Prostate gland (tissue), 2 donors: ENCODE data around the gene GM2A. TPM values are rescaled to one million over a fixed set of nuclear protein-coding genes. Genes with fewer than 3 reads are reported as not detected.

Experiments
- DNase-seq: peaks from one replicate; pipeline ENCODE4 v3.0.0-alpha.2; 2019; ENCODE audit warnings: low spot score
- H3K27ac ChIP-seq, 2 donors: fragments of 200-600 bp; sonication (generic); 2 replicates each; pipeline ENCODE4 v1.5.1; 2017 to 2019
- H3K27me3 ChIP-seq: fragments of 200-600 bp; sonication (generic); replicated peaks from 2 replicates; pipeline ENCODE4 v1.5.1; 2019; ENCODE audit not compliant: insufficient read depth
- H3K36me3 ChIP-seq, 2 donors: fragments of 200-600 bp; sonication (generic); 1 replicate in 1 of 2; 2 replicates in 1 of 2; pipeline versions ENCODE4 v1.5.1 to v1.8.1; 2017 to 2019
- H3K4me1 ChIP-seq: fragments of 200-600 bp; sonication (generic); replicated peaks from 2 replicates; pipeline ENCODE4 v1.5.1; 2019
- H3K4me3 ChIP-seq, 2 donors: fragments of 200-600 bp; sonication (generic); 2 replicates each; pipeline ENCODE4 v1.5.1; 2017 to 2019
- H3K9me3 ChIP-seq: fragments of 200-600 bp; sonication (generic); 2 replicates; pipeline ENCODE4 v1.5.1; 2017
- POLR2A ChIP-seq: fragments of 450-650 bp; IDR thresholded peaks from one replicate; pipeline ENCODE4 v1.6.1; 2016; ENCODE audit warnings: antibody characterized with exemption, mild to moderate bottlenecking
- POLR2AphosphoS5 ChIP-seq: sonication (generic); formaldehyde crosslinking; IDR thresholded peaks from one replicate; pipeline ENCODE4 v1.6.1; 2017; ENCODE audit warnings: antibody characterized with exemption
- WGBS: methylation state at CpG from one replicate; pipeline ENCODE4 v1.1.5; 2018; 5-methylcytosine and 5-hydroxymethylcytosine counted together
- intact Hi-C: fragments of 100-400 bp; cut with DNase I; formaldehyde crosslinking; loops from one replicate; pipeline ENCODE4 v1.14.2; 2022
- total RNA-seq, 2 donors: library from RNA; depleted of rRNA; stranded (reverse); fragments of >200 nt; gene quantifications; one replicate each; pipeline ENCODE4 v1.1.0, GENCODE V29; 2016
- TF ChIP-seq, protein P1 (sequence below), 4 experiments: fragments of 200-600 bp in 2 of 4; fragments of 450-650 bp in 2 of 4; sonication (generic) in 2 of 4; IDR thresholded peaks; 1 replicate in 3 of 4; 2 replicates in 1 of 4; pipeline ENCODE4 v1.5.1; 2016 to 2019; ENCODE audit warnings: antibody characterized with exemption in 4 of 4, mild to moderate bottlenecking in 2 of 4, moderate library complexity in 2 of 4

The GM2A gene
- total RNA-seq, 2 donors from 2014 or later: 48.9 to 60.0 TPM

DNA sequence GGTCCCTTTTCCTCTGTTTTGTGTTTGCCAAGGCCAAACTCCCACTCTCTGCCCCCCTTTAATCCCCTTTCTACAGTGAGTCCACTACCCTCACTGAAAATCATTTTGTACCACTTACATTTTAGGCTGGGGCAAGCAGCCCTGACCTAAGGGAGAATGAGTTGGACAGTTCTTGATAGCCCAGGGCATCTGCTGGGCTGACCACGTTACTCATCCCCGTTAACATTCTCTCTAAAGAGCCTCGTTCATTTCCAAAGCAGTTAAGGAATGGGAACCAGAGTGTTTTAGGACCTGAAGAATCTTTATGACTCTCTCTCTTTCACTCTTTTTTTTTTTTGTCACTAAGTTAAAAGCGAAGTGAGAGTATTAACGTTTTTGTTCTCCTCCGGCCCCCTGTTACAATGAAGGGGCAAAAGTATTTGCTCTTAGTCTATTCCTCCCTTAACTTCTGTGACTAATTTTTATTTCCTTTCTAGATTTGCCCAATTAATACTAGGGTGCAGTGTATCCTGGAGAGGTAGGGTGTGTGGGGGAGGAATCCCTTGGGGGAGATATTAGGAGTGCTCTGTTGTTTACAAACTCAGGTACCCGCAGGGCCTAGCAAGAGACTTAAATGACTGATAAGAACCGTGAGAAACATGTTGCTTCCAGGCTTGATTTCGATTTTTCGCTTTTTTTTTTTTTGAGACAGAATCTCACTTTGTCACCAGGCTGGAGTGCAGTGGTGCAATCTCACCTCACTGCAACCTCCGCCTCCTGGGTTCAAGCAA is 14.7 kb downstream of the GM2A start:
- H3K27me3 ChIP-seq: no peaks in the 10 kb centered on the region
- no peaks in the 10 kb centered on the region for H3K4me1 ChIP-seq
- 85% methylated on average over 11 of the region's 11 CpGs for WGBS
- intact Hi-C loops: no loop called here
- H3K9me3 ChIP-seq: no peaks in the 10 kb centered on the region
- DNase-seq: no peak
- no peak for TF ChIP-seq POLR2AphosphoS5
- TF ChIP-seq, protein P1, sequence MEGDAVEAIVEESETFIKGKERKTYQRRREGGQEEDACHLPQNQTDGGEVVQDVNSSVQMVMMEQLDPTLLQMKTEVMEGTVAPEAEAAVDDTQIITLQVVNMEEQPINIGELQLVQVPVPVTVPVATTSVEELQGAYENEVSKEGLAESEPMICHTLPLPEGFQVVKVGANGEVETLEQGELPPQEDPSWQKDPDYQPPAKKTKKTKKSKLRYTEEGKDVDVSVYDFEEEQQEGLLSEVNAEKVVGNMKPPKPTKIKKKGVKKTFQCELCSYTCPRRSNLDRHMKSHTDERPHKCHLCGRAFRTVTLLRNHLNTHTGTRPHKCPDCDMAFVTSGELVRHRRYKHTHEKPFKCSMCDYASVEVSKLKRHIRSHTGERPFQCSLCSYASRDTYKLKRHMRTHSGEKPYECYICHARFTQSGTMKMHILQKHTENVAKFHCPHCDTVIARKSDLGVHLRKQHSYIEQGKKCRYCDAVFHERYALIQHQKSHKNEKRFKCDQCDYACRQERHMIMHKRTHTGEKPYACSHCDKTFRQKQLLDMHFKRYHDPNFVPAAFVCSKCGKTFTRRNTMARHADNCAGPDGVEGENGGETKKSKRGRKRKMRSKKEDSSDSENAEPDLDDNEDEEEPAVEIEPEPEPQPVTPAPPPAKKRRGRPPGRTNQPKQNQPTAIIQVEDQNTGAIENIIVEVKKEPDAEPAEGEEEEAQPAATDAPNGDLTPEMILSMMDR (IDR thresholded peaks at IDR 0.05): no peak
- no peak overlapping the region for H3K27ac ChIP-seq
- H3K4me3 ChIP-seq: no peak overlapping the region
- H3K36me3 ChIP-seq: peaks cover 0 to 8% of the 10 kb centered on the region in 2 donors

DNA sequence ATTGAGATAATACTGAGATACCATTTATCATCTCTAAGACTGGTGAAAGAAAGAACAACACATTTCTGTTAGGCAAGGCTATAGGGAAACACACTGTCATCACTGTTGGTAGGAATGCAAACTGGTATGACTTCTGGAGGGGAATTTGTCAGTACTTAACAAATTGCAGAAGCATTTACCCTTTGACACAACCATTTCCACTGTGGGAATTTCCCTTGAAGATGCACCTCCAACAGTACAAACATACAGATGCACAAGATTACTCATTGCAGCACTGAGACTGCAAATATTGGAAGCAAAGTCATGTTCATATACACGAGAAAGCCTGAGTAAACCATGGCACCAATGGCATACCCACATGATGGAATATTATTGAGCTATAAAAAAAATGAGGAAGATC is 17.6 kb downstream of the GM2A start:
- TF ChIP-seq, protein P1 (IDR thresholded peaks at IDR 0.05): no peak
- TF ChIP-seq POLR2AphosphoS5 (no peak), POLR2A (no peak)
- Histone ChIP-seq H3K4me3 (no peak overlapping the region), H3K9me3 (no peaks in the 10 kb centered on the region), H3K27me3 (no peaks in the 10 kb centered on the region), H3K4me1 (no peaks in the 10 kb centered on the region), H3K36me3 (peaks cover 0 to 8% of the 10 kb centered on the region in 2 donors), H3K27ac (no peak overlapping the region)
- no peak for DNase-seq
- WGBS: 63% methylated on average over 1 of the region's 1 CpG
- intact Hi-C loops: no loop called here

DNA sequence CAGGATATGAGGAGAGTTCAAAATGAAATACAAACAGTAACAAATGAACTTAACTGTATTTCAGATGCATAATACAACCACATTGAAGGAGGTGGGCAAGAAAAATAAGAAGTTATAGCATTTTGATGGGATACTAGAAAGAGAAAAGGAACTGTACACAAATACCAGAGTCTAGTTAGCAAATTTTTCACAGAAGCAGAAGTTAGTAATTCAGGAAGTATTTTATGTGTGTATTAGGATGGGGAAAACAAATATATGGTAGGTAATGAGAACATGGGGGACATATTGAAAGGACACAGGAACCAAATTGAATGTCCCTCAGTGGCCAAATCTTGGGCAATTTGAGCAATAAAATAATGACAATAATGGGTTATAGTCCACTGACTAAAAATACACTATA is 18.4 kb downstream of the GM2A start:
- no peaks in the 10 kb centered on the region for H3K4me1 ChIP-seq
- peaks cover 0 to 8% of the 10 kb centered on the region in 2 donors for H3K36me3 ChIP-seq
- H3K9me3 ChIP-seq: no peaks in the 10 kb centered on the region
- H3K27me3 ChIP-seq: no peaks in the 10 kb centered on the region
- H3K27ac ChIP-seq: no peak overlapping the region
- DNase-seq: no peak
- no peak overlapping the region for H3K4me3 ChIP-seq
- intact Hi-C loops: no loop called here
- TF ChIP-seq, protein P1 (IDR thresholded peaks at IDR 0.05): no peak
- TF ChIP-seq POLR2A (no peak), POLR2AphosphoS5 (no peak)

DNA sequence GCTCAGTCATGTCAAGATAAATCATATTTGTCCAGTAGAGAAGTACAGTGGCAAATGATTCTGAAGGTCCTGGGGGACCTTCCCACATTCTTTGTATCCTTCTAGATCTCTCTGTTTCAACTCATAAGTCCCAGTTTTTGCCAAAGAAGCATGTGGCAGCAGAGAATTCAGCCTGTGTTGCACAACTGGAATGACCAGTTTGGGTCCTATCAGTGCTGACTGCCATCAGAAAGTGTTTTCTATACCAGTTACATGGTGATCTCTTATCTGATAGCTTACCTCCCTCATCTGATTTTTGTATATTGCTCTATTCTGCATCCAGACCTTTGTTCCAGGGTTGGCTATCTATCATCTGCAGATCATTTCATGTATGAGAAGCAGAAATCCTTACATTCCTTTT is 21.7 kb downstream of the GM2A start:
- no peaks in the 10 kb centered on the region for H3K27me3 ChIP-seq
- peak; percentile 59 for DNase-seq
- H3K4me3 ChIP-seq: no peak overlapping the region
- peak overlapping the region in 1 of 2 donors; percentile 33 for H3K27ac ChIP-seq
- H3K36me3 ChIP-seq: no peaks in the 10 kb centered on the region
- no peaks in the 10 kb centered on the region for H3K9me3 ChIP-seq
- intact Hi-C loops: no loop called here
- TF ChIP-seq POLR2AphosphoS5: peak; percentile 76
- TF ChIP-seq, protein P1 (IDR thresholded peaks at IDR 0.05): no peak
- TF ChIP-seq POLR2A: no peak
- H3K4me1 ChIP-seq: no peaks in the 10 kb centered on the region

DNA sequence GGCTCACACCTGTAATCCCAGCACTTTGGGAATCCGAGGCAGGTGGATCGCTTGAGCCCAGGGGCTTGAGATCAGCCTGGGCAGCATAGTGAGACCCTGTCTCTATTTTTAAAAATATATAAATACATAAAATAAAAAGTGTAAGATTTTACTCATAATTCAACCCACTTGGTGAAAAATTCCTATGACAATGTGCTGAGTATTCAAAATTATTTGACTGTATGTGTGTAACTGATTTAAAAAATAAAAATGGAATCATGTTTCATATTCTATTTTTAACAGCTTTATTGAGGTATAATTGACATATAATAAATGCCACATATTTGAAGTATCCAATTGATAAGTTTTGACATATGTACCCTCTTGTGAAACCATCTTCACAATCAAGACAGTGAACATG is 22.8 kb downstream of the GM2A start:
- Histone ChIP-seq H3K4me1 (no peaks in the 10 kb centered on the region), H3K4me3 (no peak overlapping the region), H3K36me3 (no peaks in the 10 kb centered on the region), H3K27ac (no peak overlapping the region), H3K9me3 (no peaks in the 10 kb centered on the region), H3K27me3 (no peaks in the 10 kb centered on the region)
- no peak for DNase-seq
- WGBS: 91% methylated on average over 2 of the region's 2 CpGs
- TF ChIP-seq POLR2A (no peak), POLR2AphosphoS5 (no peak)
- TF ChIP-seq, protein P1 (IDR thresholded peaks at IDR 0.05): no peak
- intact Hi-C loops: no loop called here
